HG03521 (cell line): ENCODE measurements around the gene MMP24.
"Not testable (repeated sequence)": the region's sequence is repeated elsewhere in the genome, so short reads cannot be mapped to it uniquely, and the experiment has no call there.

Source experiments
- ATAC-seq: cut with Tn5 transposase; IDR thresholded peaks from one replicate; pipeline ENCODE4 v1.9.1; 2021; ENCODE audit warnings: mild to moderate bottlenecking, moderate library complexity; ENCODE audit not compliant: unreplicated experiment

The MMP24 gene

GRCh38 chr20:35215066-35215956 lies 11.2 kb upstream of the MMP24 start:
- ATAC-seq, result no peak

GRCh38 chr20:35216541-35216940 lies 9.9 kb upstream of the MMP24 start:
- ATAC-seq, result no peak

- no peak for ATAC-seq
These were observed 2.5 kb upstream of the MMP24 start for GRCh38 chr20:35223941-35224340.

GRCh38 chr20:35224536-35224935 lies 2.0 kb upstream of the MMP24 start:
- ATAC-seq, result no peak

GRCh38 chr20:35225319-35226125 lies 968 bp upstream of the MMP24 start:
- ATAC-seq, result no peak

- no peak for ATAC-seq
These were observed 593 bp downstream of the MMP24 start for GRCh38 chr20:35226884-35227681.

- no peak for ATAC-seq
These were observed 6.1 kb downstream of the MMP24 start for GRCh38 chr20:35232575-35232974.

- no peak for ATAC-seq
These were observed 9.4 kb downstream of the MMP24 start for GRCh38 chr20:35235881-35236280.

- no peak for ATAC-seq
These were observed 11.0 kb downstream of the MMP24 start for GRCh38 chr20:35237486-35237885.

- no peak for ATAC-seq
These were observed 11.7 kb downstream of the MMP24 start for GRCh38 chr20:35238170-35238569.

GRCh38 chr20:35238735-35239134 lies 12.2 kb downstream of the MMP24 start:
- no peak for ATAC-seq

GRCh38 chr20:35240083-35240810 lies 13.8 kb downstream of the MMP24 start:
- ATAC-seq, result no peak

GRCh38 chr20:35240811-35241293 lies 14.4 kb downstream of the MMP24 start:
- ATAC-seq, result no peak

- no peak for ATAC-seq
These were observed 16.8 kb downstream of the MMP24 start for GRCh38 chr20:35243317-35243716.

GRCh38 chr20:35243986-35244385 lies 17.5 kb downstream of the MMP24 start:
- no peak for ATAC-seq

GRCh38 chr20:35246723-35247122 lies 20.2 kb downstream of the MMP24 start:
- no peak for ATAC-seq

GRCh38 chr20:35248641-35249475 lies 22.4 kb downstream of the MMP24 start:
- ATAC-seq, result no peak

GRCh38 chr20:35251613-35251940 lies 25.1 kb downstream of the MMP24 start:
- no peak for ATAC-seq

GRCh38 chr20:35252037-35252461 lies 25.6 kb downstream of the MMP24 start:
- ATAC-seq, result no peak

- ATAC-seq, result not testable (repeated sequence)
These were observed 26.1 kb downstream of the MMP24 start for GRCh38 chr20:35252598-35252997.
